ENCODE data around the gene PPP3CA. TPM values are rescaled to one million over a fixed set of nuclear protein-coding genes. Genes with fewer than 3 reads are reported as not detected.

Gene PPP3CA
- total and polyA plus RNA-seq, 2 of the 8 experiments (the other 6 are each of a cell fraction or from before 2014, with no cell fraction given): 7.9 to 35.0 TPM

- DNase-seq (ENCODE audit: low read depth in 1 of 2, low spot score in 2 of 2) (no peak), FAIRE-seq (no peak)
- ChIA-PET POLR2A (ENCODE audit: partially characterized antibody) (no interaction called here), CTCF (ENCODE audit: partially characterized antibody) (no interaction called here)
- Histone ChIP-seq H3K14ac (ENCODE audit: insufficient read length) (no peak overlapping the region), H3K4me1 (replicated peaks in 1 of 4; ENCODE audit: control insufficient read depth in 3 of 4, insufficient read depth in 4 of 4, low read length in 3 of 4) (peaks cover 0 to 3% (median 1%) of the 10 kb centered on the region in 4 experiments; a peak in 2 of 7 replicates), H3K27ac (ENCODE audit: low read depth, low read length) (no peak overlapping the region), H3K79me1 (ENCODE audit: low read depth, low read length) (no peaks in the 10 kb centered on the region), H4K8ac (ENCODE audit: extremely low read depth, insufficient read depth, low read length) (no peak overlapping the region), H3K23me2 (ENCODE audit: low read depth, low read length) (no peaks in the 10 kb centered on the region), H3K4ac (replicated peaks; ENCODE audit: insufficient read length, low read depth, low read length) (no peak overlapping the region), H2AK5ac (ENCODE audit: low read depth, low read length) (no peak overlapping the region), H2BK120ac (replicated peaks; ENCODE audit: low read depth, low read length) (no peak overlapping the region), H3K79me2 (ENCODE audit: control insufficient read depth in 1 of 2, insufficient read depth in 2 of 2, low read length in 2 of 2) (peaks cover 0 to 11% of the 10 kb centered on the region in 2 experiments; a peak in 1 of 4 replicates), H4K20me1 (replicated peaks in 1 of 2; ENCODE audit: control insufficient read depth in 1 of 2, insufficient read depth in 2 of 2, low read length in 2 of 2) (no peaks in the 10 kb centered on the region), H4K5ac (ENCODE audit: insufficient read length, low read depth, low read length) (no peak overlapping the region), H2BK20ac (ENCODE audit: low read length) (no peak overlapping the region), H4K91ac (replicated peaks; ENCODE audit: insufficient read length, low read length) (no peak overlapping the region), H2BK15ac (ENCODE audit: low read length) (no peak overlapping the region), H3K4me2 (ENCODE audit: insufficient read depth in 1 of 2, low read depth in 2 of 2, low read length in 2 of 2) (no peak overlapping the region), H3K9ac (replicated peaks in 1 of 4; ENCODE audit: extremely low read depth in 1 of 4, low read depth in 3 of 4, low read length in 3 of 4) (no peak overlapping the region), H3K9me3 (ENCODE audit: insufficient read depth in 2 of 2, low read depth in 1 of 2, low read length in 1 of 2) (peaks cover 4 to 11% of the 10 kb centered on the region in 2 experiments), H2BK5ac (ENCODE audit: low read depth, low read length) (no peak overlapping the region), H3K23ac (ENCODE audit: insufficient read length) (no peak overlapping the region), H3K18ac (ENCODE audit: extremely low read depth, low read length) (no peak overlapping the region), H3K36me3 (ENCODE audit: control insufficient read depth in 2 of 4, insufficient read depth in 4 of 4, low read length in 3 of 4) (peaks cover 0 to 10% (median 0%) of the 10 kb centered on the region in 4 experiments; a peak in 3 of 8 replicates), H3K56ac (replicated peaks; ENCODE audit: insufficient read length, low read depth, low read length) (no peak overlapping the region), H2AFZ (ENCODE audit: low read length) (no peak overlapping the region), H3K4me3 (ENCODE audit: extremely low read depth in 1 of 4, insufficient read depth in 2 of 4, low read depth in 3 of 4, low read length in 4 of 4) (no peak overlapping the region), H2BK12ac (ENCODE audit: low read depth, low read length) (no peak overlapping the region), H3K27me3 (replicated peaks in 1 of 4; ENCODE audit: control insufficient read depth in 3 of 4, extremely low read depth in 1 of 4, insufficient read depth in 3 of 4, low read length in 3 of 4) (no peaks in the 10 kb centered on the region)
- TF ChIP-seq PHF8 (conservative IDR thresholded peaks at IDR 0.05; ENCODE audit: low read depth, low read length) (no peak), CHD2 (IDR thresholded peaks at IDR 0.05; ENCODE audit: low read length) (no peak), RNF2 (IDR thresholded peaks at IDR 0.05; ENCODE audit: borderline replicate concordance, low read depth, low read length, missing control alignments, poor library complexity, severe bottlenecking) (no peak), NRF1 (IDR thresholded peaks at IDR 0.05; ENCODE audit: low read depth, low read length) (no peak), CTCF (IDR thresholded peaks at IDR 0.05; ENCODE audit: control extremely low read depth in 1 of 3, insufficient read depth in 1 of 3, low read depth in 1 of 3, low read length in 3 of 3) (no peak), BACH1 (IDR thresholded peaks at IDR 0.05; ENCODE audit: low read length) (no peak), POLR2AphosphoS5 (IDR thresholded peaks at IDR 0.05; ENCODE audit: low read depth, low read length) (no peak), GTF2F1 (IDR thresholded peaks at IDR 0.05; ENCODE audit: borderline replicate concordance, low read depth, low read length) (no peak)
- TF ChIP-seq, protein P1, sequence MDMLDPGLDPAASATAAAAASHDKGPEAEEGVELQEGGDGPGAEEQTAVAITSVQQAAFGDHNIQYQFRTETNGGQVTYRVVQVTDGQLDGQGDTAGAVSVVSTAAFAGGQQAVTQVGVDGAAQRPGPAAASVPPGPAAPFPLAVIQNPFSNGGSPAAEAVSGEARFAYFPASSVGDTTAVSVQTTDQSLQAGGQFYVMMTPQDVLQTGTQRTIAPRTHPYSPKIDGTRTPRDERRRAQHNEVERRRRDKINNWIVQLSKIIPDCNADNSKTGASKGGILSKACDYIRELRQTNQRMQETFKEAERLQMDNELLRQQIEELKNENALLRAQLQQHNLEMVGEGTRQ (IDR thresholded peaks at IDR 0.05; ENCODE audit: low read length): no peak
- 96% methylated on average over 2 of the region's 2 CpGs; no CpG with 5 or more reads in 1 of the 2 experiments for WGBS, 2 experiments (ENCODE audit: extremely low coverage in 1 of 2, insufficient coverage in 1 of 2, insufficient read length in 1 of 2, insufficient replicate concordance in 2 of 2, low coverage in 1 of 2, low lambda C conversion rate in 2 of 2, missing lambda C conversion rate in 1 of 2)
Observed at GRCh38 chr4:101184668-101185067, 162.7 kb downstream of the PPP3CA start.

Data from H1 (cell line).